Measurements from ENCODE around the gene SLC1A4. TPM values are rescaled to one million over a fixed set of nuclear protein-coding genes. Genes with fewer than 3 reads are reported as not detected.

Gene SLC1A4
- total and polyA plus RNA-seq, 2 of the 4 experiments (the other 2 are of a cell fraction) = 6.8 to 8.1 TPM

DNA sequence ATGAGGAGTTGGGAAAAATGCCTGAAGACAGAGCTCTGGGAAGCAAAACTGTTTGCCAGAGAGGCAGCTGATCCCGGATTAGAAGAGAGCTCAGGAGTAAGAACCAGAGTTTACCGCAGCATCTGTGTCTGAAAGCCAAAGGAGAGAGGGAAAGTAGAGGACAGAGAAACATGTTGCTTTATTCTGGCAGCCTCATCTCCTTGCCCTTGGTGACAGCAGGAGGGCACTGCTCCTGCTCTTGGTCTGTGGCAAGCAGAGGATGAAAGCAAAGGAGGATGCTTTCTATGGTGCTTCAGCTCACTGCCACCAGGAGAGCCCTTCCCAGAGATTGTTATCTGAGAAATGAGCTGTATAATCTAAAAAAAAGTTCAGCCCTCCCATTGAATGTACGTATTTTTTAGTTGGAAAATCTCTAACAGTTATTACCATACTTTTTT, 7.7 kb downstream of the SLC1A4 start:
- Histone ChIP-seq H3K79me1 (ENCODE audit: low read depth in 1 of 2, low read length in 2 of 2) (peaks cover 39 to 67% of the 10 kb centered on the region in 2 experiments), H2AK9ac (replicated peaks; ENCODE audit: low read depth, low read length, poor library complexity) (no peak overlapping the region), H3K36me3 (ENCODE audit: control insufficient read depth, insufficient read depth, low read length) (no peaks in the 10 kb centered on the region), H3K9ac (ENCODE audit: low read depth, low read length) (no peak overlapping the region), H3K9me3 (ENCODE audit: control insufficient read depth, insufficient read depth, low read length) (no peaks in the 10 kb centered on the region), H2BK5ac (ENCODE audit: low read depth, low read length, poor library complexity, severe bottlenecking) (no peak overlapping the region), H4K8ac (ENCODE audit: low read depth in 2 of 2, low read length in 2 of 2) (no peak overlapping the region), H3K56ac (ENCODE audit: extremely low read depth, insufficient read depth, low read length) (no peak overlapping the region), H3K27me3 (ENCODE audit: control insufficient read depth, insufficient read depth, low read length) (no peaks in the 10 kb centered on the region), H3K4me2 (ENCODE audit: low read depth, low read length) (no peak overlapping the region), H3K4ac (ENCODE audit: low read depth, low read length) (no peak overlapping the region), H2BK20ac (ENCODE audit: low read depth, low read length) (no peak overlapping the region), H4K91ac (ENCODE audit: insufficient read depth, low read depth, low read length) (no peak overlapping the region), H2BK120ac (ENCODE audit: low read depth, low read length) (no peak overlapping the region), H2AFZ (replicated peaks; ENCODE audit: low read length, poor library complexity) (no peak overlapping the region), H3K18ac (ENCODE audit: low read depth, low read length) (no peak overlapping the region), H2BK15ac (ENCODE audit: low read depth, low read length) (no peak overlapping the region), H3K4me3 (ENCODE audit: insufficient read depth, low read depth, low read length) (no peak overlapping the region), H4K20me1 (ENCODE audit: insufficient read depth, low read length) (peaks cover 33% of the 10 kb centered on the region; the same call in 1 of the 2 replicates), H3K9me1 (ENCODE audit: insufficient read depth, low read length) (no peaks in the 10 kb centered on the region; the same call in none of the 2 replicates), H3K27ac (ENCODE audit: insufficient read depth, low read length) (no peak overlapping the region), H3K14ac (replicated peaks; ENCODE audit: low read depth, low read length) (0 out of 2 replicates have a peak overlapping the region, but pooled peaks have one; percentile 52), H3K23ac (ENCODE audit: low read depth, low read length) (0 out of 2 replicates have a peak overlapping the region, but pooled peaks have one; percentile 62), H2AK5ac (ENCODE audit: low read depth, low read length) (peak overlapping the region; percentile 40; the same call in 1 of the 2 replicates), H4K5ac (ENCODE audit: low read depth, low read length) (no peak overlapping the region), H3K4me1 (ENCODE audit: control insufficient read depth, insufficient read depth, low read length) (peaks cover 4% of the 10 kb centered on the region)
- in situ Hi-C loops (cut with MboI; ENCODE audit: low sequenced_read_pairs) (no loop called here), intact Hi-C loops (cut with micrococcal nuclease) (no loop called here), dilution Hi-C loops (cut with HindIII; ENCODE audit: low sequenced_read_pairs, unreplicated experiment) (no loop called here)
- WGBS, 2 experiments (ENCODE audit: extremely low coverage in 2 of 2, insufficient read length in 1 of 2) = 69% methylated on average over 2 of the region's 3 CpGs; no CpG with 5 or more reads in 1 of the 2 experiments
- ATAC-seq (ENCODE audit: low read depth) (no peak), DNase-seq (no peak)
- TF ChIP-seq NFE2L2 (IDR thresholded peaks at IDR 0.05; ENCODE audit: low read depth, low read length) (no peak), FOS (IDR thresholded peaks at IDR 0.05; ENCODE audit: low read depth, low read length) (no peak)
- TF ChIP-seq, protein P1, sequence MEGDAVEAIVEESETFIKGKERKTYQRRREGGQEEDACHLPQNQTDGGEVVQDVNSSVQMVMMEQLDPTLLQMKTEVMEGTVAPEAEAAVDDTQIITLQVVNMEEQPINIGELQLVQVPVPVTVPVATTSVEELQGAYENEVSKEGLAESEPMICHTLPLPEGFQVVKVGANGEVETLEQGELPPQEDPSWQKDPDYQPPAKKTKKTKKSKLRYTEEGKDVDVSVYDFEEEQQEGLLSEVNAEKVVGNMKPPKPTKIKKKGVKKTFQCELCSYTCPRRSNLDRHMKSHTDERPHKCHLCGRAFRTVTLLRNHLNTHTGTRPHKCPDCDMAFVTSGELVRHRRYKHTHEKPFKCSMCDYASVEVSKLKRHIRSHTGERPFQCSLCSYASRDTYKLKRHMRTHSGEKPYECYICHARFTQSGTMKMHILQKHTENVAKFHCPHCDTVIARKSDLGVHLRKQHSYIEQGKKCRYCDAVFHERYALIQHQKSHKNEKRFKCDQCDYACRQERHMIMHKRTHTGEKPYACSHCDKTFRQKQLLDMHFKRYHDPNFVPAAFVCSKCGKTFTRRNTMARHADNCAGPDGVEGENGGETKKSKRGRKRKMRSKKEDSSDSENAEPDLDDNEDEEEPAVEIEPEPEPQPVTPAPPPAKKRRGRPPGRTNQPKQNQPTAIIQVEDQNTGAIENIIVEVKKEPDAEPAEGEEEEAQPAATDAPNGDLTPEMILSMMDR (conservative IDR thresholded peaks at IDR 0.05; ENCODE audit: low read depth, low read length) = 0 out of 2 replicates have a peak, but pooled peaks have one; percentile 18
- CTCF ChIA-PET = interaction anchor here (0.6 to 0.9 kb wide), 3 partner anchors 24 to 1787 kb away, joined by 3 read pairs; no protein-coding TSS in a partner anchor
- POLR2A ChIA-PET (ENCODE audit: unreplicated experiment) = no interaction called here
- BruUV-seq (replicated peaks) = no TSS peak

Measured in IMR-90 (cell line).